H1 (cell line): ENCODE data around the gene TMEM120A. TPM values are rescaled to one million over a fixed set of nuclear protein-coding genes. Genes with fewer than 3 reads are reported as not detected.
A peak's percentile ranks its signal among the peaks of the same experiment; 100 is the strongest.

Source experiments
- CEBPB ChIP-seq: IDR thresholded peaks from 2 replicates; pipeline ENCODE4 v1.6.1; 2012; ENCODE audit warnings: low read depth, low read length
- RAD21 ChIP-seq, 2 experiments: IDR thresholded peaks in 1 of 2; conservative IDR thresholded peaks in 1 of 2; 2 replicates each; pipeline ENCODE4 v1.6.1; 2011; ENCODE audit warnings: low read depth in 2 of 2, low read length in 2 of 2, improper control_type of control experiment in 1 of 2, inconsistent platforms in 1 of 2, mild to moderate bottlenecking in 1 of 2, moderate library complexity in 1 of 2
- polyA plus RNA-seq, 7 experiments: library from polyadenylated mRNA; depleted of rRNA in 3 of 7; stranded (reverse) in 5 of 7; unstranded in 2 of 7; fragments of >200 nt in 5 of 7; fragments of 200-250 nt in 2 of 7; gene quantifications; 1 replicate in 5 of 7; 2 replicates in 1 of 7; 4 replicates in 1 of 7; pipeline versions ENCODE4 v1.2.1 to v1.2.3, GENCODE V29; 2011 to 2013; ENCODE audit warnings: missing spikeins in 2 of 7, mixed read lengths in 2 of 7
- total RNA-seq: library from RNA; stranded (reverse); fragmentation: NEBNext Ultra II Directional; extraction: Animal tissue kit (Norgen Biotek cat#: 25700); gene quantifications from 2 replicates; pipeline ENCODE4 v1.2.1, GENCODE V29; 2021
- TF ChIP-seq, protein P1 (sequence below): fragments of 300-600 bp; sonication (generic); IDR thresholded peaks from 2 replicates; pipeline ENCODE4 v1.7.1; 2012; ENCODE audit warnings: low read length, moderate library complexity, mild to moderate bottlenecking, inconsistent platforms; ENCODE audit not compliant: insufficient replicate concordance
- TF ChIP-seq, protein P2 (sequence below), 3 experiments: IDR thresholded peaks; 1 replicate in 2 of 3; 2 replicates in 1 of 3; pipeline versions ENCODE4 v1.5.1 to v1.6.1; 2011; ENCODE audit warnings: low read length in 3 of 3, mild to moderate bottlenecking in 3 of 3, inconsistent platforms in 2 of 3, low read depth in 1 of 3, moderate library complexity in 1 of 3; ENCODE audit not compliant: insufficient read depth in 1 of 3; ENCODE audit errors: control extremely low read depth in 1 of 3

TMEM120A gene
- total and polyA plus RNA-seq, 2 of the 8 experiments (the other 6 are each of a cell fraction or from before 2014, with no cell fraction given): 15.6 to 49.9 TPM

DNA sequence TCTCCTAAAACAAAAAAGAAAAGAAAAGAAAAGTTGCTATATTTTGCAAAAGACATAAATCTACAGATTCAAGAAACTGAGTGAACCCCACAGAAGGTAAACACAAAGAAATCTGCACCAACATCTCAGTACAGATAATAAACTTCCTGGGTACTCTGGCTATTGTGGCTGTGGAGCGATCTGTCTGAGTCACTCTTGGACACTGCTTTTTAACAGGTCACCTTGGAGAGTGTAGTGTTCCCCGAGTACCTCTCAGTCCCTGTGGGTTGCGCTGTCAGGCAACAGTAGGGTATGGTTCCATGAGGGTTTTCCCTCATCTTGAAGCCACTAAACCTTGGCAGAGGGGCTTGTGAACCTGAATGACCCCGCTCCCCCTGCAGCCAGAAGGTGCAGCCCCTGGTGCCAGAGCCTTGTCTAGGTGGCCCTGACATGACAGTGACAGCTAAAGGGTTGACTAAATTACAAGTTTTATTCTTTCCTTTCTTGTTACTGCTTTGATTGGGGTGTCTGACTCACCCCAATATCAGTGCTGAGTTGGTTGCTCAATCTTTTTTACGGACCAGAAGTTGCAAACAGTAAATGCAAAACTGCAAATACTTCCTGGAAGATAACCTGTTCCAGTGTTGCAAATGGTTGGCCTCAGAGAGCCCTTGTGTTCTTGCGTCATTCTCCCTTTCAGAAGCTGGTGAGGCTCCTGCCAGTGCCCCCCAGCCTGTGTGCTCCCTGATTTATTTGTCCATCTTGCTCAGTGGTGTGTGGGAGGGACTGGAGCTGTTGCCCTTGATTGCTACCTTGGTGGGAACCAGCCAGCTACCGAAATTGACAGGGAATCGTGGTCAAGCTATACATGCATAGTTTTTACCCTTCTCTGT is 48.9 kb downstream of the TMEM120A start (continued):
- TF ChIP-seq, protein P1, sequence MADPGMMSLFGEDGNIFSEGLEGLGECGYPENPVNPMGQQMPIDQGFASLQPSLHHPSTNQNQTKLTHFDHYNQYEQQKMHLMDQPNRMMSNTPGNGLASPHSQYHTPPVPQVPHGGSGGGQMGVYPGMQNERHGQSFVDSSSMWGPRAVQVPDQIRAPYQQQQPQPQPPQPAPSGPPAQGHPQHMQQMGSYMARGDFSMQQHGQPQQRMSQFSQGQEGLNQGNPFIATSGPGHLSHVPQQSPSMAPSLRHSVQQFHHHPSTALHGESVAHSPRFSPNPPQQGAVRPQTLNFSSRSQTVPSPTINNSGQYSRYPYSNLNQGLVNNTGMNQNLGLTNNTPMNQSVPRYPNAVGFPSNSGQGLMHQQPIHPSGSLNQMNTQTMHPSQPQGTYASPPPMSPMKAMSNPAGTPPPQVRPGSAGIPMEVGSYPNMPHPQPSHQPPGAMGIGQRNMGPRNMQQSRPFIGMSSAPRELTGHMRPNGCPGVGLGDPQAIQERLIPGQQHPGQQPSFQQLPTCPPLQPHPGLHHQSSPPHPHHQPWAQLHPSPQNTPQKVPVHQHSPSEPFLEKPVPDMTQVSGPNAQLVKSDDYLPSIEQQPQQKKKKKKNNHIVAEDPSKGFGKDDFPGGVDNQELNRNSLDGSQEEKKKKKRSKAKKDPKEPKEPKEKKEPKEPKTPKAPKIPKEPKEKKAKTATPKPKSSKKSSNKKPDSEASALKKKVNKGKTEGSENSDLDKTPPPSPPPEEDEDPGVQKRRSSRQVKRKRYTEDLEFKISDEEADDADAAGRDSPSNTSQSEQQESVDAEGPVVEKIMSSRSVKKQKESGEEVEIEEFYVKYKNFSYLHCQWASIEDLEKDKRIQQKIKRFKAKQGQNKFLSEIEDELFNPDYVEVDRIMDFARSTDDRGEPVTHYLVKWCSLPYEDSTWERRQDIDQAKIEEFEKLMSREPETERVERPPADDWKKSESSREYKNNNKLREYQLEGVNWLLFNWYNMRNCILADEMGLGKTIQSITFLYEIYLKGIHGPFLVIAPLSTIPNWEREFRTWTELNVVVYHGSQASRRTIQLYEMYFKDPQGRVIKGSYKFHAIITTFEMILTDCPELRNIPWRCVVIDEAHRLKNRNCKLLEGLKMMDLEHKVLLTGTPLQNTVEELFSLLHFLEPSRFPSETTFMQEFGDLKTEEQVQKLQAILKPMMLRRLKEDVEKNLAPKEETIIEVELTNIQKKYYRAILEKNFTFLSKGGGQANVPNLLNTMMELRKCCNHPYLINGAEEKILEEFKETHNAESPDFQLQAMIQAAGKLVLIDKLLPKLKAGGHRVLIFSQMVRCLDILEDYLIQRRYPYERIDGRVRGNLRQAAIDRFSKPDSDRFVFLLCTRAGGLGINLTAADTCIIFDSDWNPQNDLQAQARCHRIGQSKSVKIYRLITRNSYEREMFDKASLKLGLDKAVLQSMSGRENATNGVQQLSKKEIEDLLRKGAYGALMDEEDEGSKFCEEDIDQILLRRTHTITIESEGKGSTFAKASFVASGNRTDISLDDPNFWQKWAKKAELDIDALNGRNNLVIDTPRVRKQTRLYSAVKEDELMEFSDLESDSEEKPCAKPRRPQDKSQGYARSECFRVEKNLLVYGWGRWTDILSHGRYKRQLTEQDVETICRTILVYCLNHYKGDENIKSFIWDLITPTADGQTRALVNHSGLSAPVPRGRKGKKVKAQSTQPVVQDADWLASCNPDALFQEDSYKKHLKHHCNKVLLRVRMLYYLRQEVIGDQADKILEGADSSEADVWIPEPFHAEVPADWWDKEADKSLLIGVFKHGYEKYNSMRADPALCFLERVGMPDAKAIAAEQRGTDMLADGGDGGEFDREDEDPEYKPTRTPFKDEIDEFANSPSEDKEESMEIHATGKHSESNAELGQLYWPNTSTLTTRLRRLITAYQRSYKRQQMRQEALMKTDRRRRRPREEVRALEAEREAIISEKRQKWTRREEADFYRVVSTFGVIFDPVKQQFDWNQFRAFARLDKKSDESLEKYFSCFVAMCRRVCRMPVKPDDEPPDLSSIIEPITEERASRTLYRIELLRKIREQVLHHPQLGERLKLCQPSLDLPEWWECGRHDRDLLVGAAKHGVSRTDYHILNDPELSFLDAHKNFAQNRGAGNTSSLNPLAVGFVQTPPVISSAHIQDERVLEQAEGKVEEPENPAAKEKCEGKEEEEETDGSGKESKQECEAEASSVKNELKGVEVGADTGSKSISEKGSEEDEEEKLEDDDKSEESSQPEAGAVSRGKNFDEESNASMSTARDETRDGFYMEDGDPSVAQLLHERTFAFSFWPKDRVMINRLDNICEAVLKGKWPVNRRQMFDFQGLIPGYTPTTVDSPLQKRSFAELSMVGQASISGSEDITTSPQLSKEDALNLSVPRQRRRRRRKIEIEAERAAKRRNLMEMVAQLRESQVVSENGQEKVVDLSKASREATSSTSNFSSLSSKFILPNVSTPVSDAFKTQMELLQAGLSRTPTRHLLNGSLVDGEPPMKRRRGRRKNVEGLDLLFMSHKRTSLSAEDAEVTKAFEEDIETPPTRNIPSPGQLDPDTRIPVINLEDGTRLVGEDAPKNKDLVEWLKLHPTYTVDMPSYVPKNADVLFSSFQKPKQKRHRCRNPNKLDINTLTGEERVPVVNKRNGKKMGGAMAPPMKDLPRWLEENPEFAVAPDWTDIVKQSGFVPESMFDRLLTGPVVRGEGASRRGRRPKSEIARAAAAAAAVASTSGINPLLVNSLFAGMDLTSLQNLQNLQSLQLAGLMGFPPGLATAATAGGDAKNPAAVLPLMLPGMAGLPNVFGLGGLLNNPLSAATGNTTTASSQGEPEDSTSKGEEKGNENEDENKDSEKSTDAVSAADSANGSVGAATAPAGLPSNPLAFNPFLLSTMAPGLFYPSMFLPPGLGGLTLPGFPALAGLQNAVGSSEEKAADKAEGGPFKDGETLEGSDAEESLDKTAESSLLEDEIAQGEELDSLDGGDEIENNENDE: no peak
- no peak for TF ChIP-seq CEBPB
- TF ChIP-seq, protein P2, sequence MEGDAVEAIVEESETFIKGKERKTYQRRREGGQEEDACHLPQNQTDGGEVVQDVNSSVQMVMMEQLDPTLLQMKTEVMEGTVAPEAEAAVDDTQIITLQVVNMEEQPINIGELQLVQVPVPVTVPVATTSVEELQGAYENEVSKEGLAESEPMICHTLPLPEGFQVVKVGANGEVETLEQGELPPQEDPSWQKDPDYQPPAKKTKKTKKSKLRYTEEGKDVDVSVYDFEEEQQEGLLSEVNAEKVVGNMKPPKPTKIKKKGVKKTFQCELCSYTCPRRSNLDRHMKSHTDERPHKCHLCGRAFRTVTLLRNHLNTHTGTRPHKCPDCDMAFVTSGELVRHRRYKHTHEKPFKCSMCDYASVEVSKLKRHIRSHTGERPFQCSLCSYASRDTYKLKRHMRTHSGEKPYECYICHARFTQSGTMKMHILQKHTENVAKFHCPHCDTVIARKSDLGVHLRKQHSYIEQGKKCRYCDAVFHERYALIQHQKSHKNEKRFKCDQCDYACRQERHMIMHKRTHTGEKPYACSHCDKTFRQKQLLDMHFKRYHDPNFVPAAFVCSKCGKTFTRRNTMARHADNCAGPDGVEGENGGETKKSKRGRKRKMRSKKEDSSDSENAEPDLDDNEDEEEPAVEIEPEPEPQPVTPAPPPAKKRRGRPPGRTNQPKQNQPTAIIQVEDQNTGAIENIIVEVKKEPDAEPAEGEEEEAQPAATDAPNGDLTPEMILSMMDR (IDR thresholded peaks at IDR 0.05; ENCODE audit: control extremely low read depth in 1 of 3, insufficient read depth in 1 of 3, low read depth in 1 of 3, low read length in 3 of 3): peak in 1 of 3 experiments; percentile 11; a peak in 1 of 4 replicates
- TF ChIP-seq RAD21 (IDR thresholded peaks at IDR 0.05 in 1 of 2, conservative IDR thresholded peaks at IDR 0.05 in 1 of 2; ENCODE audit: low read depth in 2 of 2, low read length in 2 of 2): peak in 1 of 2 experiments; percentile 31; a peak in 1 of 4 replicates
